Panc1 (cell line): ENCODE data around the gene EPN2.

ENCODE experiments used
- CTCF ChIP-seq: fragments of 450-650 bp; IDR thresholded peaks from 2 replicates; pipeline ENCODE4 v1.5.1; 2017; ENCODE audit warnings: mild to moderate bottlenecking
- POLR2AphosphoS5 ChIP-seq: IDR thresholded peaks from 2 replicates; pipeline ENCODE4 v1.6.1; 2012; ENCODE audit warnings: mild to moderate bottlenecking, low read depth, low read length, moderate library complexity
- REST ChIP-seq, 2 experiments: IDR thresholded peaks; 2 replicates each; pipeline ENCODE4 v1.6.1; 2011 to 2012; ENCODE audit warnings: low read depth in 2 of 2, control low read depth in 1 of 2, low read length in 1 of 2, mild to moderate bottlenecking in 1 of 2, moderate library complexity in 1 of 2; ENCODE audit not compliant: insufficient read depth in 1 of 2
- SIN3A ChIP-seq: IDR thresholded peaks from 2 replicates; pipeline ENCODE4 v1.6.1; 2012; ENCODE audit warnings: low read depth, mild to moderate bottlenecking, low read length, moderate library complexity, borderline replicate concordance; ENCODE audit not compliant: insufficient read depth

GRCh38 chr17:19346351-19347255 lies 109.4 kb downstream of the EPN2 start:
- TF ChIP-seq CTCF = no peak
- TF ChIP-seq REST (IDR thresholded peaks at IDR 0.05; ENCODE audit: insufficient read depth in 1 of 2, low read depth in 2 of 2, low read length in 1 of 2) = no peak
- no peak for TF ChIP-seq POLR2AphosphoS5
- TF ChIP-seq SIN3A = no peak
